Measurements from ENCODE around the gene FARS2.

The FARS2 gene

GRCh38 chr6:5747379-5747778 is 486.1 kb downstream of the FARS2 start:
- TF ChIP-seq GATA2 (IDR thresholded peaks at IDR 0.05; ENCODE audit: low read depth, low read length) = no peak
- no peak for TF ChIP-seq GATA3 (IDR thresholded peaks at IDR 0.05; ENCODE audit: low read depth, low read length)

DNA sequence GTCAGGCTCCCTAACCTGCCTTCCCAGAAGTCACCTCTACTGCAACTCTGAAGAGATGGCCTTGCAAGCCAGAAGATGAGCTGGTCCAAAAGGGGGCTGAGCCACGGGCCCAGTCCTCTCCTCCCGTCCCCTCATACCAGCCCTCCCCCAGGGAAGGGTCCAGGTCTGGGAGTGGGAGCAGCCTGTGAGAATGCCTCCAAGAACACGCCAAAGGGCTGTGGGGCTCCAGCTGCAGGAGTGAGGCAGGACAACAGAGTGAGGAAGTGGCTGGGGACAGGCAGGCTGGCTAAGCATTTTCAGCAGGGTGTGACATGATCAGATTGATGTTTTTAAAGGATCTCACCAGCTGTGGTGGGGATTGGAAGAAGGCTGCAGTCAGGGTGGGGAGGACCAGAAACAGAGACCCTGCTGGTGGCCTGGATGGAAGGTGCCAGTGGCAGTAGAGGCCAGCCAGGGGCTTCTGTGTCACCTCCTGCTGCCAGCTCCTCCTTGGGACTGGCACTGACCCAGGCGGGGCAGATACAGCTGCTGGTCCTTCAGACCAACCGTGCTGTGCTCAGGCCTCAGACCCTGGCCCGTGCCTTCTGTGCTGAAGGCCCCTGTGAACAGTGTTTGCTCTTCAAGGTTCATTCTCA is 487.8 kb downstream of the FARS2 start:
- TF ChIP-seq GATA3 (IDR thresholded peaks at IDR 0.05; ENCODE audit: low read depth, low read length) (no peak), GATA2 (IDR thresholded peaks at IDR 0.05; ENCODE audit: low read depth, low read length) (no peak)

- TF ChIP-seq GATA2 (IDR thresholded peaks at IDR 0.05; ENCODE audit: low read depth, low read length) (no peak), GATA3 (IDR thresholded peaks at IDR 0.05; ENCODE audit: low read depth, low read length) (no peak)
Measured at GRCh38 chr6:5749651-5750215, 488.4 kb downstream of the FARS2 start.

- TF ChIP-seq GATA3 (IDR thresholded peaks at IDR 0.05; ENCODE audit: low read depth, low read length) (no peak), GATA2 (IDR thresholded peaks at IDR 0.05; ENCODE audit: low read depth, low read length) (no peak)
Measured at GRCh38 chr6:5751525-5752390, 490.4 kb downstream of the FARS2 start.

GRCh38 chr6:5752391-5752680 is 491.0 kb downstream of the FARS2 start:
- TF ChIP-seq GATA2 (IDR thresholded peaks at IDR 0.05; ENCODE audit: low read depth, low read length) = no peak
- TF ChIP-seq GATA3 (IDR thresholded peaks at IDR 0.05; ENCODE audit: low read depth, low read length) = no peak

- no peak for TF ChIP-seq GATA3 (IDR thresholded peaks at IDR 0.05; ENCODE audit: low read depth, low read length)
- TF ChIP-seq GATA2 (IDR thresholded peaks at IDR 0.05; ENCODE audit: low read depth, low read length) = no peak
Measured at GRCh38 chr6:5753209-5753608, 491.9 kb downstream of the FARS2 start.

- TF ChIP-seq GATA2 (IDR thresholded peaks at IDR 0.05; ENCODE audit: low read depth, low read length) (no peak), GATA3 (IDR thresholded peaks at IDR 0.05; ENCODE audit: low read depth, low read length) (no peak)
Measured at GRCh38 chr6:5754904-5755303, 493.6 kb downstream of the FARS2 start.

DNA sequence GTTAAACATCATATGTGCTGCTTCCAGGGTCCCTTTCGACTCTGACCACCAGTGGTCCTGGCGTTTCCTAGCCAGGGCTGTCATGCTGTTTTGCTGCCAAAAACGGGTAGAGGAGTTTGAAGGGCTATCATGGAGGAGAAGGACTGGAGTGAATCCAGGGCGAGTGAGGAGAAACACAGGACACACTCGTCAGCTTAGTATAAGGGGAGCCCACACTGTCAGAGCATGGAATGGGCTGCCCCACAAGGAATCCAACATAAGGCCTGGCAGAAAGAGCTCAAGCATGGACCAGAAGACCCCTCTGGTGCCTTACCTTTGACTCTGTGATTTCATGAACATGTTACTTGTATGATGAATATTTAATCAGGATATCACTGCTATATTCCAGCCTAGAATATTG is 498.3 kb downstream of the FARS2 start:
- TF ChIP-seq GATA3 (IDR thresholded peaks at IDR 0.05; ENCODE audit: low read depth, low read length) = no peak
- TF ChIP-seq GATA2 (IDR thresholded peaks at IDR 0.05; ENCODE audit: low read depth, low read length) = no peak

DNA sequence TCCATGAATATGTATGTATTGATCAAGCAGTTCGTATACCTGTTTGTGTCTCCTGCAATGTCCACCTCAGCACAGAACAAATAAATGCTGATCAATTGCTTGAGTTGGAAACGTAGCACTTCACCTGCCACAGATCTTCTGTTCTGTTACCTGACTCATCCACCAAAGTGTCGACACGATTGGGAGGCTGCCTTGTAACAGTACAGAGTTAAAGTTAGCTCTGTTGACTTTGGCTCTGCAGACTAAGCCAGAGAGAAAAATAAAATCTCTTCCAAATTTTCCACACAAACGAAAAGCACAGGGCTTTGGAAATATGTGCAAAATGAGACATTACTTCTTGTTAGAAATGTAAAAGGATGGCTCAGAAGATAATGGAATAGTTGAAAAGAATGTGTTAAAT is 500.1 kb downstream of the FARS2 start:
- TF ChIP-seq GATA2 (IDR thresholded peaks at IDR 0.05; ENCODE audit: low read depth, low read length) (no peak), GATA3 (IDR thresholded peaks at IDR 0.05; ENCODE audit: low read depth, low read length) (no peak)

GRCh38 chr6:5762561-5762968 is 501.3 kb downstream of the FARS2 start:
- TF ChIP-seq GATA2 (IDR thresholded peaks at IDR 0.05; ENCODE audit: low read depth, low read length) (no peak), GATA3 (IDR thresholded peaks at IDR 0.05; ENCODE audit: low read depth, low read length) (no peak)

- TF ChIP-seq GATA2 (IDR thresholded peaks at IDR 0.05; ENCODE audit: low read depth, low read length) (no peak), GATA3 (IDR thresholded peaks at IDR 0.05; ENCODE audit: low read depth, low read length) (no peak)
Measured at GRCh38 chr6:5763407-5763806, 502.1 kb downstream of the FARS2 start.

GRCh38 chr6:5763871-5764270 is 502.6 kb downstream of the FARS2 start:
- TF ChIP-seq GATA2 (IDR thresholded peaks at IDR 0.05; ENCODE audit: low read depth, low read length) (no peak), GATA3 (IDR thresholded peaks at IDR 0.05; ENCODE audit: low read depth, low read length) (no peak)

DNA sequence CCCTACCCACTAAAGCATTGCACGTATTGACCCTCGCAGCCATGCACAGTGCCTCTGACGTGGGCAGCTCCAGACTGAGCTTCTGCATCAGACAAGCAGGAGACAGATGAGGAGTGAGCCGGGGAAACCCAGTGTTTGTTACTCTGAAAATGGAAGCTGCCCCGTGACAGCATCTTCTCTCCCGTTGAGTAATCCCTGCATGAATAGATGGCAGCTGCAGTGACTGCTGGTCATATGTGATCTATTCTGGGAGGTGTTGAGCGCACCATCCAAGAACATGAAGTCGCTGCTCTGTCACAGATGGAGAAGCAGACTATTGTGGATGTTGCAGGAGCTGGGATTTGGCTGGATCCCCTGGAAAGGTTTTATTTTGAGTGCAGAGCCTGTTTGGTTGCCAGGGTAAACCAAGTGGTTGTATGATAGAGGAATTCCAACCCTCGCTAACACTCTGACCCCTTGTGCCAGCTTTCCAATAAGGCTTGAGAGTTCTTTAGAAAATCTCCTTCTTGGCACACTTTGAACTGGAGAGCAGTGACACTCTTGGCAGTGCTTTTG is 503.2 kb downstream of the FARS2 start:
- TF ChIP-seq GATA3 (IDR thresholded peaks at IDR 0.05; ENCODE audit: low read depth, low read length) (no peak), GATA2 (IDR thresholded peaks at IDR 0.05; ENCODE audit: low read depth, low read length) (no peak)

DNA sequence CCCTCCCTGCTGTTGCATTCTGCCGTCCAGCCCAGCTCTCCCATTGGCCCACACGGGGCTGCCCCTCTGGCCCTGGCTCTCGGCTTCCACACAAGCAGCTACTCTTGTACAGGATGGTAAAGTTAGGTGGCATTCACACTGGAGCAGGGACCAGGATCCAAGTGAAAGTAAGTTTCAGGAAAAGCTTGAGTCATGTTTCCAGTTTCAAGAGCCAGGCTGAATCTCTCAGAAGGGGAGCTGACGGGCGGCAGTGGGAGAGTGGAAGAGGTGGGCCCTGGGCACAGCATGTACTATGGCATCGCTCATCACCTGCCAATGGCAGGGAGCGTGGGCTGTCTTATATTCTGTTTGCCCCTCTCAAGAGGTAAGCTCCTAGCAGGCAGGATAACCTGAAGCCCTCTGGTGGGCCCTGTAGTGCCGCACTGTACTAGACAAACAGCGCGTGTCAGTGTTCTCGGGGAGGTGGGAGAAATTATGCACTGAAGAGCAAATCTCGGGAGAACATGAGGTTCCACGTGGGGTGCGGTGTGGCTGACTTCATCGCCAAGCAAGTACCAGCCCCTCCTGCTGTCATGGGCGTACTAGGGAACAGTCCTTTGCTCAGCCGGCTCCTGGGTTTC is 503.9 kb downstream of the FARS2 start:
- TF ChIP-seq GATA3 (IDR thresholded peaks at IDR 0.05; ENCODE audit: low read depth, low read length) = no peak
- TF ChIP-seq GATA2 (IDR thresholded peaks at IDR 0.05; ENCODE audit: low read depth, low read length) = no peak
